ENCODE results near the gene MIPOL1.

GRCh38 chr14:37544407-37544806 is 346.7 kb downstream of the MIPOL1 start:
- TF ChIP-seq, protein P1, sequence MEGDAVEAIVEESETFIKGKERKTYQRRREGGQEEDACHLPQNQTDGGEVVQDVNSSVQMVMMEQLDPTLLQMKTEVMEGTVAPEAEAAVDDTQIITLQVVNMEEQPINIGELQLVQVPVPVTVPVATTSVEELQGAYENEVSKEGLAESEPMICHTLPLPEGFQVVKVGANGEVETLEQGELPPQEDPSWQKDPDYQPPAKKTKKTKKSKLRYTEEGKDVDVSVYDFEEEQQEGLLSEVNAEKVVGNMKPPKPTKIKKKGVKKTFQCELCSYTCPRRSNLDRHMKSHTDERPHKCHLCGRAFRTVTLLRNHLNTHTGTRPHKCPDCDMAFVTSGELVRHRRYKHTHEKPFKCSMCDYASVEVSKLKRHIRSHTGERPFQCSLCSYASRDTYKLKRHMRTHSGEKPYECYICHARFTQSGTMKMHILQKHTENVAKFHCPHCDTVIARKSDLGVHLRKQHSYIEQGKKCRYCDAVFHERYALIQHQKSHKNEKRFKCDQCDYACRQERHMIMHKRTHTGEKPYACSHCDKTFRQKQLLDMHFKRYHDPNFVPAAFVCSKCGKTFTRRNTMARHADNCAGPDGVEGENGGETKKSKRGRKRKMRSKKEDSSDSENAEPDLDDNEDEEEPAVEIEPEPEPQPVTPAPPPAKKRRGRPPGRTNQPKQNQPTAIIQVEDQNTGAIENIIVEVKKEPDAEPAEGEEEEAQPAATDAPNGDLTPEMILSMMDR (IDR thresholded peaks at IDR 0.05): no peak
- no peak for TF ChIP-seq POLR2A (IDR thresholded peaks at IDR 0.05)

Measured in tibial nerve (tissue), 3 donors.